Measurements from ENCODE around the gene MRGPRG.

MRGPRG gene

DNA sequence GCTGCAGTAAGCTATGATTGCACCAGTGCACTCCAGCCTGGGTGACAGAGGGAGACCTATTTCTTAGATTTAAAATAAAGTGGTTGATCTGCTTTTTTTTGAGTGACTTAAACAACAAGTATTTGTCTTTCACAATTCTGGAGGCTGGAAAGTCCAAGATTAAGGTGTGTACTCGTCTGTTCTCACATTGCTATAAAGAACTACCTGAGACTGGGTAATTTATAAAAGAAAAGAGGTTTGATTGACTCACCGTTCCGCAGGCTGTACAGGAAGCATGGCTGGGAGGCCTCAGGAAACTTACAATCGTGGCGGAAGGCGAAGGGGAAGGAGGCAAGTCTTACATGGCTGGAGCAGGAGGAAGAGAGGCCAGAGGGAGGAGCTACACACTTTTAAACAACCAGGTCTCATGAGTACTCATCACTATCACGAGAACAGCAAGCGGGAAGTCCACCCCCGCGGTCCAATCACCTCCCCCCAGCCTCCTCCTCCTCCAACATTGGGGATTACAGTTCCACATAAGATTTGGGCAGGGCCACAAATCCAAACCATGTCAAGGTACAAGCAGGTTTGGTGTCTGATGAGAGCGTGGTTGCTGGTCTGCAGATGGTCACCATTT is 33.8 kb downstream of the MRGPRG start:
- no peaks in the 10 kb centered on the region for H3K36me3 Mint-ChIP-seq (ENCODE audit: low read depth)
- H3K4me3 Mint-ChIP-seq, result no peak overlapping the region
- DNase-seq, result no peak
- ATAC-seq, result no peak
- H3K9me3 Mint-ChIP-seq, result no peaks in the 10 kb centered on the region
- no peaks in the 10 kb centered on the region for H3K27me3 Mint-ChIP-seq
- H3K4me1 Mint-ChIP-seq, result no peaks in the 10 kb centered on the region
- H3K27ac Mint-ChIP-seq, result no peak overlapping the region

DNA sequence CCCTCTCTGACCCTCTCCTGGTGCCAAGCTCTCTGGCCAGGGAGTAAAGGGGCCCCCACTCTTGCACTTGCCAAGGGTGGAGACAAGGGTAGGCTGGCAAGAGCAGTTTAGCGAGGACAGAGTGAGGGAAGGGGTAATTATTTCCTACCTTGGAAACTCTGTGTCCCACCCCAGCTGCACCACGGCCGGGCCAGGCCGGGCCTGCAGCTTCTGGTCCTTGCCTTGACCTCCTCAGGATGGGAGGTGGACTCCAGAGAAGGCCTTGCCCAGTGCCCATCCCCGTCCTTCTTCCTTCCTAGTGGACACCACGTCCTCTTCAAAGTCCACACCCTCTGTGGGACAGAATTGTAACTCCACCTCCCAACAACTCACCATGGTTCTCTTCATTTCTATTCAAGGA is 35.1 kb downstream of the MRGPRG start:
- no peak overlapping the region for H3K27ac Mint-ChIP-seq
- DNase-seq (no peak), ATAC-seq (no peak)
- H3K4me3 Mint-ChIP-seq, result no peak overlapping the region
- no peaks in the 10 kb centered on the region for H3K4me1 Mint-ChIP-seq
- no peaks in the 10 kb centered on the region for H3K9me3 Mint-ChIP-seq
- H3K27me3 Mint-ChIP-seq, result no peaks in the 10 kb centered on the region
- H3K36me3 Mint-ChIP-seq (ENCODE audit: low read depth), result no peaks in the 10 kb centered on the region

DNA sequence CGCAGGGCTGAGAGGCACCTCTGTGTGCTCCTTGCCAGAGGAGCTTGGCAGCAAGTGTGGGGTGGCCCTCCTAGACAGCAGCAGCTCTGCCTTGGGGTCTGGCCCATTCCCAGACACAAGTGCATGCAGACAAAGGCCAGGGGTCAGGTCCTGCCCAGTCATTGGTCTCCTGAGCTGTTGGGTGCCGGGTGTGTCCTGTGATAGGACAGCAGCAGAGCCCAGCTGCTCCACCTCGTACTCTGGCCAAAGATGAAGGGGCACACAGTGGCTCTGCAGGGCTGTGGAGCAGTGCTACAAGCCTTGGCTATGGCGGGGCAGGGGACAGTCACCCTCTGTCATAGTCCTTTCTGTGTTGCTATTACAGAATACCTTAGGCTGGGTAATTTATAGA is 36.2 kb downstream of the MRGPRG start:
- no peaks in the 10 kb centered on the region for H3K4me1 Mint-ChIP-seq
- H3K36me3 Mint-ChIP-seq (ENCODE audit: low read depth), result no peaks in the 10 kb centered on the region
- no peak for ATAC-seq

DNA sequence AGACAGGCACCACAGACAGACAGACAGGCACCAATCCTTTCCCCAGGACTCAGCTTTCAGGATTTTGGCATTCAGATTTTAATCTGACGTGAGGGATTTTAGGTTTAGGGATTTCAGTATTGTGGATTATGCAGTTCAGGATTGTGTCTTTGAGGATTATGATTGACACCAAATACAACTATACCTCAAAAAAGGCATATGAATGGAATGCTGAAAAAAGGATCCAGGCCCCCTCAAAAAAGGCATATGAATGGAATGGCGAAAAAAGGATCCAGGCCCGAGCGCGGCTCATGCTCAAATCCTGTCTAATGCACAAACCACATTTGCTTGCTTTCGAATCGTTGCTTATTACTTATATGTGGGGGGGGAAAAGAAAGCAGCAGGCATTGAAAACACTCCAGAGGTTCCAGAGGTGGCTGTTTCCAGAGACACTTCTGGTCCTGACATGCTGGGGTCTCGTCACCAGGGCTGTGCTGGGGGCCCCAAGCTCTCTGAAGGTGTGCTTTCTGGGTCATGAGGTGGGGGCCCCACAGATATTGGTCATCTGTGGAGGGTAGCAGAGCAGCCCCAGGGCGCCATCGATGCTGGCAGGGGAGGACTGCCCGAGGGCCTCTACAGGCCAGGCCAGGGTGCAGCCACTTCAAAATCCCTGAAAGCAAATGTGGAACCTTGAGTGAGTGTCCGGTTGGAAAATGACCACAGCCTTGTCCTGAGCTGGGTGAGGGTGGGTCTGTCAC is 36.7 kb downstream of the MRGPRG start:
- H3K9me3 Mint-ChIP-seq, result peaks cover 7% of the 10 kb centered on the region
- H3K4me1 Mint-ChIP-seq, result no peaks in the 10 kb centered on the region
- ATAC-seq (no peak), DNase-seq (no peak)
- no peak overlapping the region for H3K27ac Mint-ChIP-seq
- H3K36me3 Mint-ChIP-seq (ENCODE audit: low read depth), result no peaks in the 10 kb centered on the region
- no peaks in the 10 kb centered on the region for H3K27me3 Mint-ChIP-seq
- H3K4me3 Mint-ChIP-seq, result no peak overlapping the region

More for the DNA sequence above, 36.2 kb downstream of the MRGPRG start:
- DNase-seq, result no peak
- Mint-ChIP-seq H3K4me3 (no peak overlapping the region), H3K9me3 (peaks cover 3% of the 10 kb centered on the region), H3K27me3 (no peaks in the 10 kb centered on the region), H3K27ac (no peak overlapping the region)

DNA sequence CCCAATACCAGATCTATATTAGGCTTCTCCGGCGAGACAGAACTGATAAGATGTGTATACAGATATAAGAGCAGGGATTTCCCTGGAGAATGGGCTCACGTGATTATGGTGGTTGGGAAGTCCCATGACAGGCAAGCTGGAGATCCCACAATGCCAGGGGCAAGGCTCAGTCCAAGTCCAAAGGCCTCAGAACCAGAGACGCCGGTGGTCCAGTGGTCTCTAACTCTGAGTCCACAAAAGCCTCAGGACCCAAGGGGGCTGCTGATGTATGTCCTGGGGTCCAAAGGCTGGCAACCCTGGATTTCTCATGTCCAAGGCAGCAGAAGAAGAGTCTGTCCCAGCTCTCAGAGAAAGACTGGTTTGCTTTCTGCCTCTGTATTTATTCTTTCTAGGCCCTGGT is 37.7 kb downstream of the MRGPRG start:
- Mint-ChIP-seq H3K27ac (no peak overlapping the region), H3K36me3 (ENCODE audit: low read depth) (no peaks in the 10 kb centered on the region), H3K27me3 (no peaks in the 10 kb centered on the region), H3K4me1 (no peaks in the 10 kb centered on the region), H3K4me3 (no peak overlapping the region), H3K9me3 (peaks cover 17% of the 10 kb centered on the region)
- DNase-seq (no peak), ATAC-seq (no peak)

DNA sequence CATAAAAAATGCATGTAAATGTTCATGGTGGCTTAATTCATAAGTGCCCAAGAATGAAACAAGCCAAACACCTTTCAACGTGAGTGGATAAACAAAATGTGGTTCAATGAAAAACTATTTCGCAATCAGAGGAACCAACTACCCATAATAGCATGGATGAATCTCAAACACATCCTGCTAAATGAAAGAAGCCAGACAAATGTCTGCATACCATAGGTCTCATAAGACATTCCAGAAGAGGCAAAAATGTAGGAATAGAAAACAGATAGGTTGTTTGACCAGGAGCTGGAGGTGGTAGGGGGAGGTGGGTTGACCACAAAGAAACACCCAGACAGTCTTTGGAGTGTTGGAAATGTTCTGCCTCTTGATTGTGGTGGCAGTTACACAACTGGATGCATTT is 40.3 kb downstream of the MRGPRG start:
- ATAC-seq (no peak), DNase-seq (no peak)
- Mint-ChIP-seq H3K27ac (no peak overlapping the region), H3K9me3 (peaks cover 23% of the 10 kb centered on the region), H3K4me3 (no peak overlapping the region), H3K36me3 (ENCODE audit: low read depth) (no peaks in the 10 kb centered on the region), H3K27me3 (no peaks in the 10 kb centered on the region), H3K4me1 (no peaks in the 10 kb centered on the region)

DNA sequence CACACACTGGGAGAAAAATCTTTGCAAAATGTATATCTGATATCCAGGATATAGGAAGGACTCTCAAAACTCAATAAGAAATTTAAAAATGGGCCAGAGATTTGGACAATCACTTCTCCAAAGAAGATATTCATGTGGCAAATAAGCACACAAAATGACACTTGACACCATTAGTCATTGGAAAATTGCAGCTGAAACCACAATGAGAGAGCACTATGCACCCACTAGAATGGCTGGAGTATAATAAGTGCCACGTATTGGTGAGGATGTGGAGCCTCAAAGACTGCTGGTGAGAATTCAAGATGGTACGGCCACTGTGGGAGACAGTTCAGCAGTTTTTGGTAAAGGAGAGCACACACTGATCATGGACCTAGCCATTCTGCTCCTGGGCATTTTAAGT is 40.7 kb downstream of the MRGPRG start:
- H3K36me3 Mint-ChIP-seq (ENCODE audit: low read depth), result no peaks in the 10 kb centered on the region
- ATAC-seq (peak; percentile 54), DNase-seq (no peak)
- no peak overlapping the region for H3K4me3 Mint-ChIP-seq
- H3K4me1 Mint-ChIP-seq, result no peaks in the 10 kb centered on the region
- H3K9me3 Mint-ChIP-seq, result peaks cover 23% of the 10 kb centered on the region
- H3K27ac Mint-ChIP-seq, result no peak overlapping the region
- no peaks in the 10 kb centered on the region for H3K27me3 Mint-ChIP-seq

DNA sequence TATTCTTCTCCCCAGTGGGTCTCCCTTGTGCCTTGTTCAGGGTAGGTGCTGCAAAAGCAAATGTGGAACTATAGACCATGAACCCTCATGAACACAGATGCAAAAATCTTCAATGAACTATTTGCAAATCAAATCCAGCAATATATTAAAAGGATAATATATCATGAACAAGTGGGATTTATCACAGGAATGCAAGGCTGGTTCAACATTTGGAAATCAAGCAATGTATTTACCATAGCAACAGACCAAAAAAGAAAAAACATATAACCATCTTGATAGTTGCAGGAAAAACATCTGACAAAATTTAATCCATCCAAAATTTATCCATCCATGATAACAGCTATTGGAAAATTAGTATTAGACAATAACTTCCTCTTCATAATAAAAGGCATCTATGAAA is 42.1 kb downstream of the MRGPRG start:
- peaks cover 23% of the 10 kb centered on the region for H3K9me3 Mint-ChIP-seq
- H3K27ac Mint-ChIP-seq, result no peak overlapping the region
- no peak overlapping the region for H3K4me3 Mint-ChIP-seq

DNA sequence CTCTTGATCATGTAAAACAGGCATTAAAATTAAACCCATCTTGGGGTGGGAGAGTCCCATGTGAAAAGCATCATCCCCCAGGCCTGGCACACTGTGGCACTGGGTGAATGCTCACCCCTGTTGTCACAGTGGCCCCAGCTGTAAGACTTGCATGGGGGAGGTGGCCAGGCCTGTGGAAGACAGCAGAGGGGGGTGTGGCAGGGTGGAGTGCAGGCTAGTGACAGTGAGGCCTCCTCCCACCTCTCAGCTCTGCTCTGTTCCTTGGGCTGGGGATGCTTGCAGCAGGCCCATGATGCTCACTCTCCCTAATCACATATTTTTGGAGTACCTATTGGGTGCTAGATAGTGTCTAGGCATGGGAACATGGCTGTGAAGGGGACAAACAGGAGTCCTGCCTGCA is 43.4 kb downstream of the MRGPRG start:
- DNase-seq (no peak), ATAC-seq (no peak)
- H3K4me1 Mint-ChIP-seq, result peaks cover 5% of the 10 kb centered on the region
- H3K4me3 Mint-ChIP-seq, result no peak overlapping the region
- no peaks in the 10 kb centered on the region for H3K36me3 Mint-ChIP-seq (ENCODE audit: low read depth)
- peaks cover 23% of the 10 kb centered on the region for H3K9me3 Mint-ChIP-seq
- no peak overlapping the region for H3K27ac Mint-ChIP-seq
- peaks cover 7% of the 10 kb centered on the region for H3K27me3 Mint-ChIP-seq

More for the DNA sequence above, 42.1 kb downstream of the MRGPRG start:
- Mint-ChIP-seq H3K27me3 (peaks cover 4% of the 10 kb centered on the region), H3K4me1 (peaks cover 4% of the 10 kb centered on the region), H3K36me3 (ENCODE audit: low read depth) (no peaks in the 10 kb centered on the region)
- no peak for ATAC-seq
- no peak for DNase-seq

DNA sequence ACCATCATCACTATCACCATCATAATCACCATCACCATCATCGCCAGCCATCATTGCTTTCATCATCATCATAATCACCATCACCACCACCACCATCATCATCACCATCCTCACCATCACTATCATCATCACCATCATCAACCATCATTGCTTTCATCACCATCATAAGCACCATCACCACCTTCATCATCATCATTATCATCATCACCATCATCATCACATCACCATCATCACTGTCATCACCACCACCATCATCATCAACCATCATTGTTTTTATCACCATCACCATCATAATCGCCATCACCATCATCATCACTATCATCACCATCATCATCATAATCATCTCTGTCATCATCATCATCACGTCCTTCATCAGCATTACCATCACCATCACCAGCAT is 44.2 kb downstream of the MRGPRG start:
- no peak for ATAC-seq
- H3K4me1 Mint-ChIP-seq, result peaks cover 13% of the 10 kb centered on the region
- H3K4me3 Mint-ChIP-seq, result no peak overlapping the region
- DNase-seq, result no peak
- no peaks in the 10 kb centered on the region for H3K36me3 Mint-ChIP-seq (ENCODE audit: low read depth)
- H3K27ac Mint-ChIP-seq, result no peak overlapping the region
- peaks cover 13% of the 10 kb centered on the region for H3K27me3 Mint-ChIP-seq
- peaks cover 23% of the 10 kb centered on the region for H3K9me3 Mint-ChIP-seq

DNA sequence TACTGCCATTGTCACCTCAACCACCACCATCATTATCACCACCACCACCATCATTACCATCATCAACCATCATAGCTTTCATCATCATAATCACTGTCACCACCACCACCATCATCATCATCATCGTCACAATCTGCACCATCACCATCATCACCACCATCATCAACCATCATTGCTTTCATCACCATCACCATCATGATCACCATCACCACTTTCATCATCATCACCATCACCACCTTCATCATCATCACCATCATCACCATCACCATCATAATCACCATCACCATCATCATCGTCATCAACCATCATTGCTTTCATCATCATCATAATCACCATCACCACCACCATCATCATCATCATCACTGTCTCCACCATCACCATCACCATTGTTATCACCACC is 44.8 kb downstream of the MRGPRG start:
- H3K4me1 Mint-ChIP-seq, result peaks cover 19% of the 10 kb centered on the region

DNA sequence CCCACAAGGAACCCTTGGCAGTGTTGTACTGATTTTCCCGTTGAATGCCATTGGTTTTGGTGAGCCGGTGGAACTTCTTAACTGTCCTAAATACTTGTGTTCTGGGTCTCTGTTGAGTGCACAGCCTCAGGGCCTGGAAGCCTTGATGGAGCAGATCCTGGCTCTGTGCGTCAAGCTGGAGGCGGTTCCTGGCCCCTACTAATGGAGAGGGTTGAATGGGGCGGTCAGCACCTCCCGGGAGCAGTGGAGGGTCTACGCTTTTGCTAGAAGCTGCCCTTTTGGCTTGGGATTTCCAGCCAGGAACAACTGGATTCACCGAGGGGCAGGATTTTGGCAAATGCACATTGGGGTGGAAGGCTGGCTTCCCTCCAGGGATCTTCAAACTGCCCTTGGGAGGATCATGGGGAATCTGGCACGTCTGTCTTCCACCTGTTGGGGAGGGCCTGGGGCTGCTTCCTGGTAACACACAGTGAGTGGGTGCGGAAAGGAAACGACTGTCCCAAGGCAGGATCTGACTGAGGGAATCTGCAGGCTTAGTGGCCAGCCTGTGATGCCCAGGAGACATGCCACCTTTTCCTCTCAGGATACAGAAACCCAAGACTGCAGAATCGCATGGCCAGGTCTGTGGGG is 46.6 kb downstream of the MRGPRG start:
- ATAC-seq, result no peak
- DNase-seq, result no peak
- Mint-ChIP-seq H3K27me3 (peaks cover 18% of the 10 kb centered on the region), H3K36me3 (ENCODE audit: low read depth) (no peaks in the 10 kb centered on the region), H3K4me3 (no peak overlapping the region), H3K27ac (no peak overlapping the region), H3K4me1 (peaks cover 19% of the 10 kb centered on the region), H3K9me3 (peaks cover 17% of the 10 kb centered on the region)

More for the DNA sequence above, 44.8 kb downstream of the MRGPRG start:
- Mint-ChIP-seq H3K27me3 (peaks cover 17% of the 10 kb centered on the region), H3K9me3 (peaks cover 23% of the 10 kb centered on the region), H3K4me3 (no peak overlapping the region), H3K27ac (no peak overlapping the region), H3K36me3 (ENCODE audit: low read depth) (no peaks in the 10 kb centered on the region)
- ATAC-seq, result no peak
- no peak for DNase-seq

DNA sequence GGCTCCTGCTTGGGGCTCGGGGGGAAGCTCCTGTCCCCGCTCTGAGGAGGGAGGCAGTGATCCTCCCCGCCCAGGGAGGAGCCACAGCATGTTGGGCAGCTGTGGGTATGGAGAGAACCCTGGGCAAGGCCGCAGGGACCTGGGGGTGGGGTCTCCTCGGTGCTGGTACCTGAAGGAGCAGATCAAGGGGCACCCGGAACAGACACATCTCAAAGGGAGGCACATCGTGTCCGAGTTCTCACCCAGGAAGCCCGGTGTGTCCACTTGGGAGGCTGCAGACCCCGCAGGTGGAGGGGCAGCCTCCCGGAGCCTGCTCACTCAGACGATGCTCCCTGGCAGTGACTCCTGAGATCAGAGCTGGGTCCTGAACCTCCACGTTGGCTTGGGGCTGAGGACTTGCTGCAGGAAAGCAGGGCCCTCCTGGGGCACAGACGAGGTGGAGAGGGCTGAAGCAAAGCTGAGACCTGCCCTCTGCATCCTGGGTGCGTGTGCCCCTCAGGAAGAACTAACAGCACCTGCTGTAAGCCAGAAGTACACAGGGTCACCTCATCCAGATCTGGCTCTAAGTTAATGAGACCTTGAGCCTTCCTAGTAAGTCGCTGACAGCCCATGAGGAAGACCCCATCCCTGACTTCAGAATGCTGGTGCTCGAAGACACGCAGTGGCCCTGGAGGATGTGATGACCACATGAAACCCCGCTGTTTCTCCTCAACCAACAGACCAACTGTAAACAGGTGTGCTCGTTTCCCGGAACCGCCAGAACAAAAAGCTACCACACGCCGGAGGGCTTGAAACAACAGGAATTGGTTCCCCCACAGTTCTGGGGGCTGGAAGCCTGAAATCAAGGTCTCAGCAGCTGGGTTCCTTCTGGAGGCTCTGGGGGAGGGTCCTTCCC is 47.6 kb downstream of the MRGPRG start:
- H3K36me3 Mint-ChIP-seq (ENCODE audit: low read depth), result no peaks in the 10 kb centered on the region
- H3K4me1 Mint-ChIP-seq, result peaks cover 19% of the 10 kb centered on the region
- no peak overlapping the region for H3K27ac Mint-ChIP-seq
- ATAC-seq (no peak), DNase-seq (no peak)
- H3K4me3 Mint-ChIP-seq, result no peak overlapping the region
- peaks cover 18% of the 10 kb centered on the region for H3K27me3 Mint-ChIP-seq
- H3K9me3 Mint-ChIP-seq, result peaks cover 8% of the 10 kb centered on the region

DNA sequence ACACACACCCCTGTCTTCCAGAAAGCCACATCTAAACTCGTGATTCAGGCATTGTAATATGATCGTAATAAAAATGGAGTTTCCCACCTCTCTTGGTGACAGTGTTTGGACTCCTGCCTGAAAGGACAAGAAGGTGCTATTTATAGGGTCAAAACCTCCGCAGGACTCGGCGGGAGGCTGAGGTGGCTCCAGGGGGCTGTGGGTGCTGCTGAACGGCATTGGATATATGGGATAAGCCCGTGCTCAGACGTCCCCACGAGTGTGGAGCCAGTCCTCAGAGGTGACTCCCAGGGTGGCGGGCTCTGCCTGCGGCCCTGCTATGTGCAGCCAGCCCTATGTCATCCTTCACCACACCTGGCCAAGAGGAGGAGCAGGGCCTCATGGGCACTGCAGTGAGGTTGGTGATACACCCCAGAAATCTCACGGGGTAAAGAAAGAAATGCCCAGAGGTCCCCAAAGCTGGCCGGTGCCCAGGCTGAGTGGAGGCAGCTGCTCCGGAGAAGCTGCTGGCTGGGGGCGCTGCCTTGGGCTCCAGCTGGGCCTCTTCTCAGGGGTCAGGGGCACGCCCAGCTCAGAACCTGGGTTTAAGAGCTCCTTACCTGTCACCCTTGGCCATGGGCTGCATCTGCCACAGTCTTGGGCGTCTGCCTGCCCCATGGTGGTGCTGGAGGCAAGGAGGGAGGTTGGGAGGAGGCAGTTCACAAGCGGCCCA is 48.4 kb downstream of the MRGPRG start:
- no peak for DNase-seq
- H3K27ac Mint-ChIP-seq, result peak overlapping the region; percentile 50
- peaks cover 23% of the 10 kb centered on the region for H3K27me3 Mint-ChIP-seq
- peak overlapping the region; percentile 69 for H3K4me3 Mint-ChIP-seq
- H3K9me3 Mint-ChIP-seq, result no peaks in the 10 kb centered on the region
- ATAC-seq, result peak; percentile 22
- no peaks in the 10 kb centered on the region for H3K36me3 Mint-ChIP-seq (ENCODE audit: low read depth)
- H3K4me1 Mint-ChIP-seq, result peaks cover 23% of the 10 kb centered on the region
